Activated CD4-positive, alpha-beta T cell treated with anti-CD3 and anti-CD28 coated beads, Interleukin-2, amount 50 U/mL, for 48 hours (primary cell): ENCODE measurements around the gene MFSD11.
"Not testable (repeated sequence)": the region's sequence is repeated elsewhere in the genome, so short reads cannot be mapped to it uniquely, and the experiment has no call there.

Experiments
- DNase-seq, 2 experiments: peaks; one replicate each; pipeline ENCODE4 v3.0.0-alpha.2; 2020

MFSD11 gene

DNA sequence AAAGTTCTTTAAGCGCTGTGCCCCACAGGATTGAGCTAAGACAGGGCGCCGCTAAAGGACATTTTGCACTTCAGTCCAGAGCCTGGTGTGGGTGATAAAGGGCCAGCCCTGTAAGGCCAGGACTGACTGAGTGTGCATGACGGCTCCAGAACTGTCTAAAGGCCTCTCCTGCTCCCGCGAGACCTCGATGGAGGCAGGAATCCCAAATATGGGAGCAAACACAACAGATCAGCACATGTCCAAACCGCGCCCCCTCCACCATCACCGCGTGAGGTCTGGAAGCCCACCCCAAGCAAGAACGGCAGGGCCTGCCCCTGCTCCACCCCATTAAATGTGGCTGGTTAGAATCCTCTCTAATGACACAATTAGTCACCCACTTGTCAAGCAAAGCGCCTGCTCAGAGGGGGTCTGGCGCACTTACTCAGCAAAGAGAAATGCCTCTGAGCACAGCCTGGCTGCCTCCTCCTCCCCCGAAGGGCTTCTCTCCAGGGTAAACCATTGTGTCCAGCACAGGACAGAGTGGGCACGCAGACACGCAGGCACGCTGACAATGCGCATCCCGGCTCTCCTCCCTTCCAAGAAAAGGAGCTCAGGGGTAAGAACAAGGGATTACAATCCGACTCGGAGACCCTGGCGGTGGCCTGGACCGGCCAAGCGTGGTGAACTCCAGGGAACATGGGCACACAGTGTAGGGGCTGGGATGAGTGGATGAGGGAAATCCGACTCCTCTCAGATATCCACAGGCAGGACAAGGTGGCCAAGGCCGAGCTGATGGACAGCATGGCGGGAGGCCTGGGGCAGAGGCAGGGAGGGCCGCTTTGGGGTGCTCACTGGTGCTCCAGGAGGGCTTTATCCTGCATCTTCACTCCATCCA, 28.6 kb upstream of the MFSD11 start:
- no peak for DNase-seq

GRCh38 chr17:76709951-76710862, 27.7 kb upstream of the MFSD11 start:
- not testable (repeated sequence) for DNase-seq

- DNase-seq = peak; percentile 48 to 57
These were observed 26.9 kb upstream of the MFSD11 start, which contains the start of gene MXRA7 for GRCh38 chr17:76710863-76711611. Gene MXRA7, minus strand, starts transcription at chr17:76710965. Its CDS starts 19 bp downstream, at chr17:76710946.

- not testable (repeated sequence) for DNase-seq
These were observed 25.6 kb upstream of the MFSD11 start for GRCh38 chr17:76712321-76712720.

DNA sequence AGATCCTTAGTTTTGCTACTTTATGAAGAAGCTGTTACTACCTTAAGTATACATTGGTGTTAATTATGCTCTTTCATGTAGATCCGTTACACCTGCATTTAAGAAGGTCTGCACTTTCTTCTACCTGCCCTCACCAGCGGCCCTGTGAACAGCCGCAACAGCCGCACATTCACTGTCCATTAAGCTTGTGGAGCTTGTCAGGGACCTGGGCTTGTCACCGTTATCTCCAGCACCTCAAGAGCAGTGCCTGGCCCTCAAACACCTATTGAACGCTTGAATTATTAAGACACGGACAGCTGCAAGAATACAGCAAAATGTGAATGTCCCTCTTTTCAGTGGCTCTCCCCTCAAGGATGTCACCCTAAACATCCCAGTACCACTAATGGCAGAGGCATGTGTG, 24.2 kb upstream of the MFSD11 start:
- DNase-seq = no peak

DNA sequence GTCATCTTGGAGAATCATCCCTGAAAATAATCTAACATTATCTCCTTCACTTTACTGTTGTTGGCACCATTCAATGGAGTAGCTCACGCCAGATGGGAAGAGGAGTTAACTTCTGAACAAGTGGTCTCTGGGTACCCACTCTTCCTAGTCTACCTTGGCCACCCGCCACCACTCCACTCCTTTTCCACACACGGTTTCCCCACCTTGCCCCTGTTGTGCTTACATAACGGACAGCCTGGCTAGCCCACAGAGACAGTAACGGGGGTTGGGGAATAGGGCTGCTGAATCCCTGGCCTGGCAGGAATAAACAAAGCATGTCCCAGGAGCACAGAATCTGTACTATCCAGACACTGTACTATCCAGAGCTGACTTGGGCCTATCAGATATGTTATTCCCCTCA, 23.6 kb upstream of the MFSD11 start:
- no peak for DNase-seq

DNA sequence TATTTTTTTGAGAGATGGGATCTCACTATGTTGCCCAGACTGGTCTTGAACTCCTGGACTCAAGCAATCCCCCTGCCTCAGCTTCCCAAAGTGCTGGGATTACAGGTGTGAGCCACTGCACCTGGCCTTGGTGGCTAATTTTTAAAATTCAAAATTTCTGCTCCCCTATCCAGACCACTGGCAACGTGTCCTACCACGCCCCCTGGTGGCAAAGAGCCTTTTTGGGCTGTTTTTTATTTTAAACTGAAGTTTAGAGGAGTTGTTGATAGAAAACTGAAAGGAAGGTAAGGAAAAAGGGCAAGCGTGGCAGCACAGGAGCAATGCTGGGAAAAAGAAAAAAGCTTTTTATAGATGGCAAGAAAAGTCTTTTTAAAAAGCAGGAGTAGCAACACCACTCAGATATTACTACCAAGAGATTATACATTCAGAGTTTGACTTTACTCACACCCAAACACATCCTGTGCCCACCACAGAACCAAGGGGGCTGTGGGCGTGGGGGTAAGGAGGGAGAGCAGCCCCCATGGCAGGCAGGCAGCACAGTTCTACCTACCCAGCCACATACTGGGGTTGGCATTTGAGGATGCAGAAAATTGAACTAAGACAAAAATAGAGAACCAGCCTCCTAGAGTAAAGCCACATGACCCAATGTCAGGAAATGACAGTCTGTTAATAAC, 23.0 kb upstream of the MFSD11 start:
- DNase-seq = peak; percentile 82 to 86

DNA sequence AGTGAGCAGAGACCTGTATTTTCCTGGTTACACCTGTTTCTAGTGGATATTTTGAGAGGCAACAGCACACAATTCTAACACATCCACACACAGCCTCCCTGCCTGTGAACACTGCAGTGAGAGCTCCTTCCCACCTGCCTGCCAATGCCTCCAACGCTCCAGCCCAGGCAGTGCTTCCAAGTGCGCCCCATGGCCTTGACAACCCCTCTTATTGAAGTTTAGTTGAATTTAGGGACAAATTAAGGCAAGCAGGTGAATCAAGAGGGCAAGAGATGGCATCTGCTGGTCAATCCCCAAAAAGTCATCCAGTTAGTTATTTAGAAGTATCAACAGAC, 22.5 kb upstream of the MFSD11 start:
- DNase-seq = no peak

GRCh38 chr17:76716146-76716838, 21.6 kb upstream of the MFSD11 start:
- no peak for DNase-seq

GRCh38 chr17:76716839-76717215, 21.1 kb upstream of the MFSD11 start:
- DNase-seq = no peak

- no peak for DNase-seq
These were observed 19.4 kb upstream of the MFSD11 start for GRCh38 chr17:76718516-76718915.

- DNase-seq = no peak
These were observed 17.7 kb upstream of the MFSD11 start for GRCh38 chr17:76720211-76720610.

GRCh38 chr17:76720941-76721340, 17.0 kb upstream of the MFSD11 start:
- no peak for DNase-seq

DNA sequence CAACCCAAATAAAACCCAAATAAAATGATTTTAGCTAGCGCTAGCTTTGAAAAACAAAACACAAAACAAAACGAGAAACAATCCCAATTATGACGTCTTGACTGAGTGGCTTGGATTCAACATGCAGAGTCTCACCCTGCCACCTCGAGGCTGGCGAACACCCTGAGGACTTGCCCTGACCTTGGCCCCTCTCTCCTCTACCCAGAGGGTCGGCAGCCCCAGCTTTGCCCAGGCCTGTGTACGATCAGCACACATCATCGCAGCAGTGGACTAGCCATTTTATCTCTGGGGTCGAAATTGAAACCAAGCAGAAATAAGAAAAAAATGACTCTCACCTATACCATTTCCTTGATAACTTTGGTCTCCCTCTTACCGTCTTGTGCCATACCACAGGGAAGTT, 16.5 kb upstream of the MFSD11 start:
- DNase-seq = no peak

GRCh38 chr17:76722279-76722678, 15.6 kb upstream of the MFSD11 start:
- no peak for DNase-seq

- DNase-seq = not testable (repeated sequence)
These were observed 14.9 kb upstream of the MFSD11 start for GRCh38 chr17:76722977-76723376.

GRCh38 chr17:76723812-76724211, 14.1 kb upstream of the MFSD11 start:
- DNase-seq = no peak

- peak; percentile 79 to 83 for DNase-seq
These were observed 12.2 kb upstream of the MFSD11 start for GRCh38 chr17:76725580-76726230.

DNA sequence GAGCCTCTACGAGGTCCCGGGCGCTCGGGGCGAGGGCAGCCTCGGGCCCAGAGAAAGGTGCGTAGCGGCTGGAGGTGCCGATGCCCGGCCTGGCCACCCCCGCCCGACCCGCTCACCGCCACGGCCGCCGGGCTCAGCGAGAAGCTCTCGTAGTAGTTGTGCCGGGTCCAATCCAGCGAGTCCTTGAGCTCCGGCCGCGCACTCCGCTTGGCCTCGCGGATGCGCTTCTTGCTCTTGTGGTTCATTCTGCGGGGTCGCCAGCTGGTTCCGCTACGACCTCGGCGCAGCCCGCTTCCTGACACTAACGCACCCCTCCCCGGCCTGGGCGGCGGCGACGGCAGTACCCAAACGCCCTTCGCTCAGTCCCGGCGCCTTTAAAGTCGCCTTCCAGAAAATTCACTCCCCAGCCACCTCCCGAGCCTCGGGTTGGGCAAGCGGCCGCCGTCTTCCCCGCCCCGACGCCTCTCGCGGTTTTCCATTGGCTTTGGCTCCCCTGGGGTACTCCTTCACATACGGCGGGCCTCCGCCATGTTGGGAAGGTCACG, 11.6 kb upstream of the MFSD11 start, which contains the start of gene JMJD6:
JMJD6 (minus strand) TSS at position 376 of the 545 bp plus-strand sequence; CDS start at position 245, 131 bp downstream.
- peak; percentile 93 to 96 for DNase-seq
